ENCODE measurements around the gene ZNF341.
A peak's percentile ranks its signal among the peaks of the same experiment; 100 is the strongest.
"Not testable (repeated sequence)": the region's sequence is repeated elsewhere in the genome, so short reads cannot be mapped to it uniquely, and the experiment has no call there.

Gene ZNF341

DNA sequence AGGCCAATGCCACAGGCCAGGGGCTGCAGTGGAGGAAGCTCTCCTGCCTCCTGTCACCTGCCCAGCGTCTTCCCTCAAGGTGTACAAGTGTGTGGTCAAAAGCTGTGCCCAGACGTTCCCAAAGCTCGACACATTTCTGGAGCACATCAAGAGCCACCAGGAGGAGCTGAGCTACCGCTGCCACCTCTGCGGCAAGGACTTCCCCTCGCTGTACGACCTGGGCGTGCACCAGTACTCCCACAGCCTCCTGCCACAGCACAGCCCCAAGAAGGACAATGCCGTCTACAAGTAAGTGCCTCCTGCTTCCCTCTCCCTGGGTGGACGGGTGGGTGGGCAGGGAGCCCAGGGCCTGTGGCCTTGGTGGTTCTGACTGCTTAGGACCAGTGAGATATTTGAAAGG lies 38.2 kb downstream of the ZNF341 start:
- no peak for DNase-seq (ENCODE audit: low read depth)

GRCh38 chr20:33771938-33772337 lies 40.1 kb downstream of the ZNF341 start:
- no peak for DNase-seq (ENCODE audit: low read depth)

DNA sequence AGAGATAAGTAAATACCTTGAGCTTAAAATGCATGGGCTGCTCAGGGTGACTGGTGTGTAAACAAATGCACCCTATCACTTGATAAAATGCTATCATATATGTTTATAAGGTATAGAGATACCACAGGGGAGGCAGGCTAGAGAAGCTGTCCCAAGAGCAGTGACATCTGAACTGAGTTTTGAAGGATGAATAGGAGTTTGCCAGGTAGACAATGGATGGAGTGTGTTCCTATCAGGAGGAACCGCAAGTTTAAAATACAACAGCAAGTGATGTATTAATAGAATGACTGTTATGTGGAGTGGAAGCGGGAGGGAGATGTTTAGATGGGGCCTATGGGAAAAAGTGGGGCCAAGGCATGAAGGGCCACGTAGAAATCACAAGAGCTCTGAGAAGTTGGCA lies 40.6 kb downstream of the ZNF341 start:
- no peak for DNase-seq (ENCODE audit: low read depth)

- DNase-seq (ENCODE audit: low read depth), result no peak
Observed at GRCh38 chr20:33773412-33774089, 41.8 kb downstream of the ZNF341 start.

- DNase-seq (ENCODE audit: low read depth), result no peak
Observed at GRCh38 chr20:33777816-33778215, 46.0 kb downstream of the ZNF341 start.

- no peak for DNase-seq (ENCODE audit: low read depth)
Observed at GRCh38 chr20:33781133-33781532, 49.3 kb downstream of the ZNF341 start.

GRCh38 chr20:33781945-33782344 lies 50.1 kb downstream of the ZNF341 start:
- DNase-seq (ENCODE audit: low read depth), result no peak

DNA sequence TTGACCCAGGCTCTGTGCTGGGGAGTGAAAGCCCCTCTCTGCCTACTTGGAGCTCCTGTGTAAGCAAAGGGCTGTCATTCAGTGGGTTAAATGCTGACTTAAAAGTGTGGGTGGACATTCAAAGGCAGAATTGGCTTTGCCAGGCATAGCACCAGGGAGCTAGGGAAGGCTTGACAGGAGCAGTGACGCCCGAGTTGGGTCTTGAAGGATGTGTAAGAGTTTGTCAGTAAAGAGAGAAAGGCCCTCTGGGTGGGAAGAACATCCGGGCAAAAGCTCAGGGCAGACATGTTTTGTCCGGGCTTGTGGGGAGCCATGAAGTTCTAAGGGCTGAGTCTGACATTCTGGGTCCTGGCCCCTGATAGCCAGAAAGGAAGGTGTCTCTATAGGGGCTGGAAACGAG lies 51.5 kb downstream of the ZNF341 start:
- DNase-seq (ENCODE audit: low read depth), result no peak

DNA sequence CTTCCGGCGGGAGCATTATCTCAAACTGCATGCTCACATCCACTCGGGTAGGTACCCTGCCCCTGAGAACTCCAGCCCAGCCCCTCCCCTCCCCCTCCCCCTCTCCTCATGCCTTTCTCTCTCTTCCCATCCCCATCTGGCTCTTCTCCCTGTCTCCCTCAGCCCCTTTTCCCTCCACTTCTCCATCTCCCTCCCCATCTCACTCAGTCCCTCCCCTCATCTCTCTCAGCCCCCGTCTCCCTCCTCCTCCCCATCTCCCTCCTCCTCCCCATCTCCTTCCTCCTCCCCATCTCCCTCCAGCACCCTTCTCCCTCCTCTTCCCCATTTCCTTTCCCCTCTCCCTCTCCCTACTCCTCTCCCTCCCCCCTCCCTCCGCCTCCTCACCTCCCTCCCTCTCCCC lies 52.0 kb downstream of the ZNF341 start:
- DNase-seq (ENCODE audit: low read depth), result no peak

GRCh38 chr20:33784225-33784624 lies 52.4 kb downstream of the ZNF341 start:
- no peak for DNase-seq (ENCODE audit: low read depth)

DNA sequence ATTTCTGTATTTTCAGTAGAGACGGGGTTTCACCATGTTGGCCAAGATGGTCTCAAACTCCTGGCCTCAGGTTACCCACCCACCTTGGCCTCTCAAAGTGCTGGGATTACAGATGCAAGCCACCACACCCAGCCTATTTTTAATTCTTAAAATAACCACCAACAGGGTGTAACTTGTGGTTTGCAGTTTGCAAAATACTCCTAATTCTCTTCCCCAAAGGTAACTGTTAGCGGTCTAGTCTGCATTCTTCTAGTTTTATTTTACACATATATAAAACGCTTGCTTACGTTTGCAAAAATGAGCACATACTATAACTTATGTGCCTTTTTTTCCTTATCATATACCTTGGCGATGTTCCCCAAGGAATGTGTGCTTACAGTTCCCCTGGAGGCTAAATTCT lies 53.7 kb downstream of the ZNF341 start:
- no peak for DNase-seq (ENCODE audit: low read depth)

- no peak for DNase-seq (ENCODE audit: low read depth)
Observed at GRCh38 chr20:33787253-33787891, 55.6 kb downstream of the ZNF341 start.

GRCh38 chr20:33788351-33789049 lies 56.7 kb downstream of the ZNF341 start:
- DNase-seq (ENCODE audit: low read depth), result no peak

GRCh38 chr20:33789109-33789857 lies 57.5 kb downstream of the ZNF341 start:
- DNase-seq (ENCODE audit: low read depth), result peak; percentile 72

DNA sequence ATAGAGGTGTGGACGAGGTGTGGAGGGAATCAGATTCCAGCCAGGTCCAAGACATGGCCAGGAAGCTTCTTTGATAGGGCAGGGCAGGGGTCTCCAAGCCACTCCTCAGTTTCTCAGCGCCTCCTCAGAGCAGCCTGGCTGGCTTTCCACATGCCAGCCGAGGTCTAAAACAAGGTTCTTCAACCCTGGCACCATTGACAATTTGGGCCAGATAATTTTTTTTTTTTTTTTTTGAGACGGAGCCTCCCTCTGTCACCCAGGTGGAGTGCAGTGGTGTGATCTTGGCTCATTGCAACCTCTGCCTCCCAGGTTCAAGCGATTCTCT lies 58.0 kb downstream of the ZNF341 start:
- no peak for DNase-seq (ENCODE audit: low read depth)

DNA sequence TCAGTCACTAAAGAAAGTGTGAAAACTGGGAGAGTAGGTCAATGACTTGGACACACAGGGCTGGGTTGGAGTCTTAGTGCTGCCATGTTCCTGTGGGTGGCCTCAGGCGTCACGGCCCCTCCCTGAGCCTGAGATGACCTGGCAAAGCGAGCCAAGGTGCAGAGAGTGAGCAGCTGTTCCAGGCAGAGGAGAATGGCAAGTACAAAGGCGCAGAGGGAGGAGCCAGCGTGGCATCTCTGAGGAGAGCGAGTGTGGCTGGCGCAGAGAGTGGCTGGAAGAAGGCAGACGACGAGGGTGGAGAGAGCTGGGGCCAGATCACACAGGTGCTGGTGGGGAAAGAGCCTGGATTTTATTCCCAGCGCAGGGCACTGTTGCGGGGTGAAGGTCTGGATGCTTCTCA lies 58.8 kb downstream of the ZNF341 start:
- DNase-seq (ENCODE audit: low read depth), result no peak

GRCh38 chr20:33791021-33791420 lies 59.2 kb downstream of the ZNF341 start:
- no peak for DNase-seq (ENCODE audit: low read depth)

GRCh38 chr20:33791540-33791939 lies 59.7 kb downstream of the ZNF341 start:
- no peak for DNase-seq (ENCODE audit: low read depth)

- DNase-seq (ENCODE audit: low read depth), result no peak
Observed at GRCh38 chr20:33791959-33792597, 60.3 kb downstream of the ZNF341 start.

DNA sequence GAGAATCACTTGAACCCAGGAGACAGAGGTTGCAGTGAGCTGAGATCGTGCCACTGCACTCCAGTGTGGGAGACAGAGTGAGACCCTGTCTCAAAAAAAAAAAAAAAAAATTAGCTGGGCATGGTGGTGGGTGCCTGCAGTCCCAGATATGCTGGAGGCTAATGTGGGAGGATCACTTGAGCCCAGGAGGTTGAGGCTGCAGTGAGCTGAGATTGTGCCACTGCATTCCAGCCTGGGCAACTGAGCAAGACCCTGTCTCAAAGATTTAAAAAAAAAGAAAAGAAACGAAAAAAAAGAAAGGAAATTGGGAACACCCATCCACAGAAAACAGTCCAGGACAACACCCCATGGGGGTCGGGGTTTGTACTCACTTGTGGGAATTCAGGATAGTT lies 60.8 kb downstream of the ZNF341 start:
- not testable (repeated sequence) for DNase-seq (ENCODE audit: low read depth)

GRCh38 chr20:33793011-33793931 lies 61.5 kb downstream of the ZNF341 start:
- peak; percentile 18 for DNase-seq (ENCODE audit: low read depth)
